Esophagus muscularis mucosa (tissue), 4 donors: Measurements from ENCODE around the gene DENND4C. TPM values are rescaled to one million over a fixed set of nuclear protein-coding genes. Genes with fewer than 3 reads are reported as not detected.

Experiments
- DNase-seq: peaks from one replicate; pipeline ENCODE4 v3.0.0-alpha.2; 2017; ENCODE audit errors: extremely low spot score
- H3K27ac ChIP-seq, 4 donors: fragments of 200-600 bp; sonication (generic); replicated peaks in 1 of 4; 1 replicate in 3 of 4; 2 replicates in 1 of 4; pipeline ENCODE4 v1.5.1; 2016 to 2019; ENCODE audit warnings: mild to moderate bottlenecking in 1 of 4
- H3K27me3 ChIP-seq, 4 donors: fragments of 200-600 bp; sonication (generic); one replicate each; pipeline versions ENCODE4 v1.5.1 to v1.6.0; 2016 to 2019
- H3K36me3 ChIP-seq, 4 donors: fragments of 200-600 bp; sonication (generic); one replicate each; pipeline ENCODE4 v1.5.1; 2016 to 2019
- H3K4me1 ChIP-seq, 4 donors: fragments of 200-600 bp; sonication (generic); one replicate each; pipeline ENCODE4 v1.5.1; 2016 to 2019
- H3K4me3 ChIP-seq, 4 donors: fragments of 200-600 bp; sonication (generic); 1 replicate in 2 of 4; 2 replicates in 2 of 4; pipeline ENCODE4 v1.5.1; 2016 to 2019; ENCODE audit warnings: mild to moderate bottlenecking in 4 of 4, moderate library complexity in 1 of 4
- H3K9me3 ChIP-seq, 4 donors: fragments of 200-600 bp; sonication (generic); 1 replicate in 3 of 4; 2 replicates in 1 of 4; pipeline ENCODE4 v1.5.1; 2016 to 2019
- CTCF ChIP-seq, 3 experiments: fragments of 200-600 bp in 2 of 3; fragments of 450-650 bp in 1 of 3; sonication (generic) in 2 of 3; IDR thresholded peaks; one replicate each; pipeline ENCODE4 v1.5.1; 2017 to 2019; ENCODE audit warnings: antibody characterized with exemption in 3 of 3, mild to moderate bottlenecking in 2 of 3, moderate library complexity in 1 of 3
- EP300 ChIP-seq: sonication (generic); formaldehyde crosslinking; IDR thresholded peaks from one replicate; pipeline ENCODE4 v1.6.1; 2017; ENCODE audit warnings: antibody characterized with exemption
- POLR2A ChIP-seq: fragments of 450-650 bp; IDR thresholded peaks from one replicate; pipeline ENCODE4 v1.6.1; 2017; ENCODE audit warnings: antibody characterized with exemption, moderate library complexity, mild to moderate bottlenecking, low read depth
- POLR2AphosphoS5 ChIP-seq, 2 donors: sonication (generic); formaldehyde crosslinking; IDR thresholded peaks; one replicate each; pipeline ENCODE4 v1.6.1; 2017; ENCODE audit warnings: antibody characterized with exemption in 2 of 2
- WGBS: methylation state at CpG from one replicate; pipeline ENCODE4 v1.1.5; 2018; 5-methylcytosine and 5-hydroxymethylcytosine counted together
- intact Hi-C: fragments of 100-400 bp; cut with DNase I; formaldehyde crosslinking; loops from one replicate; pipeline ENCODE4 v1.15.1; 2023
- total RNA-seq, 4 donors: library from RNA; depleted of rRNA; stranded (reverse); fragments of >200 nt; gene quantifications; one replicate each; pipeline versions ENCODE4 v1.1.0 to v1.2.1, GENCODE V29; 2016

The DENND4C gene
- total RNA-seq, 4 donors from 2014 or later: 59.1 to 97.3 (median 88.1) TPM

- Histone ChIP-seq H3K4me3 (no peak overlapping the region), H3K27ac (no peak overlapping the region), H3K27me3 (no peaks in the 10 kb centered on the region), H3K36me3 (peaks cover 0 to 16% (median 7%) of the 10 kb centered on the region in 4 donors), H3K9me3 (no peaks in the 10 kb centered on the region), H3K4me1 (peaks cover 0 to 7% (median 0%) of the 10 kb centered on the region in 4 donors)
- WGBS: 75% methylated on average over 1 of the region's 1 CpG
- intact Hi-C loops: no loop called here
- no peak for DNase-seq
- TF ChIP-seq POLR2A: no peak
- no peak for TF ChIP-seq EP300
- TF ChIP-seq POLR2AphosphoS5 (IDR thresholded peaks at IDR 0.05): no peak
- TF ChIP-seq CTCF (IDR thresholded peaks at IDR 0.05): no peak
These were observed 190.4 kb downstream of the DENND4C start for GRCh38 chr9:19420877-19421276.

Other genes with a start within 250 kb of the DENND4C start
- gene SAXO1, start 197.5 kb upstream of the DENND4C start, total RNA-seq: under 1 TPM in 2 of 4 donors, not detected in 2; 0.11 to 0.17 TPM
- 10 to 100 TPM; 51.0 to 94.3 (median 70.0) TPM for gene RRAGA, start 181.3 kb upstream of the DENND4C start, total RNA-seq
- gene HAUS6, start 127.8 kb upstream of the DENND4C start, total RNA-seq: 1 to 10 TPM; 7.1 to 8.7 (median 7.3) TPM
- 100 to 1,000 TPM in 2 of 4 donors, 10 to 100 TPM in 2; 40.7 to 126 (median 83.6) TPM for gene PLIN2, start 103.2 kb upstream of the DENND4C start, total RNA-seq
- 1,000 to 10,000 TPM in 3 of 4 donors, 100 to 1,000 TPM in 1; 941 to 1,713 (median 1,180) TPM for gene RPS6, start 149.5 kb downstream of the DENND4C start, total RNA-seq
- 1 to 10 TPM; 1.8 to 4.1 (median 2.6) TPM for gene ACER2, start 178.3 kb downstream of the DENND4C start, total RNA-seq